ENCODE results near the gene ABTB2.

- TF ChIP-seq POLR2A (IDR thresholded peaks at IDR 0.05), result no peak
- no peak for TF ChIP-seq POLR2AphosphoS5 (IDR thresholded peaks at IDR 0.05)
- TF ChIP-seq CTCF (IDR thresholded peaks at IDR 0.05), result no peak
- no peak for TF ChIP-seq EP300 (IDR thresholded peaks at IDR 0.05)
These were observed 88.8 kb downstream of the ABTB2 start for GRCh38 chr11:34268906-34269430.
